ENCODE measurements around the gene VEGFD. TPM values are rescaled to one million over a fixed set of nuclear protein-coding genes. Genes with fewer than 3 reads are reported as not detected.

VEGFD gene, protein sequence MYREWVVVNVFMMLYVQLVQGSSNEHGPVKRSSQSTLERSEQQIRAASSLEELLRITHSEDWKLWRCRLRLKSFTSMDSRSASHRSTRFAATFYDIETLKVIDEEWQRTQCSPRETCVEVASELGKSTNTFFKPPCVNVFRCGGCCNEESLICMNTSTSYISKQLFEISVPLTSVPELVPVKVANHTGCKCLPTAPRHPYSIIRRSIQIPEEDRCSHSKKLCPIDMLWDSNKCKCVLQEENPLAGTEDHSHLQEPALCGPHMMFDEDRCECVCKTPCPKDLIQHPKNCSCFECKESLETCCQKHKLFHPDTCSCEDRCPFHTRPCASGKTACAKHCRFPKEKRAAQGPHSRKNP
- 0.17 and 0.37 TPM in 2 replicates for total RNA-seq

- no peak for DNase-seq
Measured at GRCh38 chrX:15384304-15384703, at the start of gene VEGFD. VEGFD (minus strand) TSS chrX:15384413; CDS start chrX:15383946, 467 bp downstream.

DNA sequence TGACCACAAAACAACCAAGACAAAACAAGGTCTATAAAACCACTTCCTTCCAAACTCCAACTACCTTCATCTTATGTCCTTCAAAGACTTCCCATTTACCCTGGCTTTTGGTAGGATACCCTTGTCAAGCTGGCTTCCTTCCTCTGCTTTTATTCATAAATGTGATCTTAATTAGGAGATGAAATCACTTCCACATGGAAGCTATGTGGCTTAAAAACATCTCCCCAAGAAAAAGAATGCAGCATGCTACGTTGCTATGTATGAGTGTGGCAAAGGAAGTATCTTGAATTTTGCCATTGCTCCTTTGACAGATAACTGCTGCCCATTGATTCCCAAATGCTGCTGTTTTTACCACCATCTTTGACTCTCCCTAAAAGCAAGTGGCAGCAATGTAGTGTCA is 46.4 kb upstream of the VEGFD start:
- DNase-seq: peak; percentile 46

DNA sequence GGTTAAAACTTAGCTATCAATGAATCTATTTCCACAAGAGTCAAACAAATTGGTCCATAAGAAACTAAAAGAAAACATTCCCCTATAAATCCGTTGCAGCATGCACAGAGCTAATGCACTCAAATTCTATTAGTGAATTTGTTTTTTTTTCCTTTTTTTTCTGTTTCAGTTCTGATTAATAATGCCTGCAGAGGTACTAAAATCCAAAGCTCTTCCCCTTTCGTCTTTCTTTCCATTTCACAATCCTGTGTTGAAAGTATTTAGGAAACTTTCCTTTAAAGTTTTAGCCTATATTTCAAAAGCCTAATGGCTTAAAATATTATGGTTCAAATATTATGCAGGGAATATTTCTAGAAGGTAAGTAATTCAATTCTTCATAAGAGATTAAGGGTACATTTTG is 45.9 kb upstream of the VEGFD start:
- no peak for DNase-seq

- no peak for DNase-seq
Measured at GRCh38 chrX:15425024-15425423, 40.8 kb upstream of the VEGFD start.

- no peak for DNase-seq
Measured at GRCh38 chrX:15418707-15419181, 34.5 kb upstream of the VEGFD start.

GRCh38 chrX:15418041-15418706 is 34.0 kb upstream of the VEGFD start:
- no peak for DNase-seq

DNA sequence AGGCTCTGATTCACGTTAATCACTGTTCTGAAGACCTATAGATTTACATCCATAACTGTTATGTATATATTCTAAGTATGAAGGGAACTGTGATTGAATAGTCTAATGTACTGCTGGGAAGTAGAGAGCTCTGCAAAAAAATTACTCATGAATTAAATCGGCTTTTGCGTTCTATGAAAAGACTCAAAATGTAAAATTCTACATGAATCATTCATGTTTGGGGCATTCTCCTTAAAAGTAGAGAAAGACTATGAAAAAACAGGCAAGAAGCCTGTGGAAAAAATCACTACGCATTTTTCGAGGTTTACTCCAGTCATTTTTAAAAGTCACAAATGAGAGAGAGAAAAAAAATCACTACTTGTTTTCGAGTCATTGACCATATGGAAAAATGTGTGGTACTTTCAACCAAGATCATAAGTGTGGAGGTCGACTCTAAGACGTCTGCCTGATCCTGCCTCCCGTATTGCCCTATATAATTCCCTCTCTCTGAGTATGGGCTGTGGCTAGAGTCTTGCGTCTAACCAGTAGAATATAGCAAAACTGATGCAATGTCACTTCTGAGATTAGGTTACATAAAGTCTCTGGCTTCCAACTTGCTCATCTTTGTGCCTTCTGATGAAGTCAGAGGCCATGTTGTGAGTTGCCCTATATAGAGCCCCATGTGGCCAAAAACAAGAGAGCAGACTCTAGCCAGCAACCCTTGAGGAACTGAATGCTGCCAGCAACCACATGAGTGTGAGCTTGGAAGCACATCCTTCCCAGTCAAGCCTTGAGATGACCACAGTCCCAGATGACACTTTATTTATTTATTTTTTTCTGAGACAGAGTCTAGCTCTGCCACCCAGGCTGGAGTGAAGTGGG is 32.1 kb upstream of the VEGFD start:
- DNase-seq: no peak

DNA sequence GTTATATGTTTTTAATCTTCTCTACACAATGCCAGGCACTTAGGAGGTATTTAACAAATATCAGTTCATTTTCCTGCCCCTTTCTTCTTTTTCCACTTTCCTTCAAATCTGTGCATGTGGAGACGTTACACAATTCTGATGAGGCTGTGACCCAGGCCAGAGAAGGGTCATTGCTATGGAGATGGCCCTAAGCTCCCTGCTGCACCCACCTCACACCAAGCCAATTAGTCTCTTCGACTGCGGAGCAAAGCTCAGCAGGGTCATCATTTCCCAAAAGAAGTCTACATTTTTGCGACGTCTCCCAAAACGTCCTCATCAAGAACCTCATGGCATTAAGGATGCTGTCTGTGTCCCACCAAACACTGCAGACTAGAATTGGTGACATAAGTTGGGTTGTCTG is 28.9 kb upstream of the VEGFD start:
- DNase-seq: no peak

DNA sequence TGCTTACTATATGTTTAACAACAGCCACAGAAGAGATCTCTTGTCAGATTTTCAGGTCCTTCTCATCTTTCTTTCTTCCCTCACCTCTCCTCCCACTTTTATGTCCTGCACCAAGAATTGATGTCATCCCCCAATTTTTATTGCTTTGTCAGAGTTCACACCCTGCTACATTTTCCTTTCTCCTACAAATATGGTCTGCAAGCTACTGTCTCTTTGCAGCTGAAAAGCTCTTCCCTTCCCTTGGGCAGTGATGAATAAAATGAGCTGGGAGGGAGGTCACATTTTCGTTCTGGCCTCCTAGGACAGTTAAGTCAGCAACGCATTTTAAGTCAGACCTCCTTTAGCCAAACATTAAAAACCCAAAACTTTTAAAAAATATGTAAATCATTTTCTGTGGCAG is 26.7 kb upstream of the VEGFD start:
- no peak for DNase-seq

- no peak for DNase-seq
Measured at GRCh38 chrX:15410430-15410829, 26.2 kb upstream of the VEGFD start.

DNA sequence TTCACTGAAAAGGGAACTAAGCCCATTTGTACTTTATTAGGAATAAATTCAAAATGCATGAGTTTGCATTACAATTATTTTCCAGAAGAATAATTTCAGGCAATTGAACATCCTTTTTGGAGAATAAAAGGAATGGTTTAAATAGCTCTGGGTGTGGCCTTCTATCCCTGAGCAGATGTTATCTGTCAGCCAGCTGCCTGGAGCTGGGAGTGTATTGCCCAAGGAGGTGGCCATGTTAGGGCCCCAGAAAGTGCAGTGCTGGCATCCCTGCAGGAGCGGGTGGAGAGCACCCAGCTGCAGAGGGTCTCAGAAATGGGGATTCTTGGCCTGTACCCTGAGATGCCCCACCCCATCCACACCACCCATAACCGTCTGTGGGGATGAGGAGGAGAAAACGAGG is 21.6 kb upstream of the VEGFD start:
- no peak for DNase-seq

DNA sequence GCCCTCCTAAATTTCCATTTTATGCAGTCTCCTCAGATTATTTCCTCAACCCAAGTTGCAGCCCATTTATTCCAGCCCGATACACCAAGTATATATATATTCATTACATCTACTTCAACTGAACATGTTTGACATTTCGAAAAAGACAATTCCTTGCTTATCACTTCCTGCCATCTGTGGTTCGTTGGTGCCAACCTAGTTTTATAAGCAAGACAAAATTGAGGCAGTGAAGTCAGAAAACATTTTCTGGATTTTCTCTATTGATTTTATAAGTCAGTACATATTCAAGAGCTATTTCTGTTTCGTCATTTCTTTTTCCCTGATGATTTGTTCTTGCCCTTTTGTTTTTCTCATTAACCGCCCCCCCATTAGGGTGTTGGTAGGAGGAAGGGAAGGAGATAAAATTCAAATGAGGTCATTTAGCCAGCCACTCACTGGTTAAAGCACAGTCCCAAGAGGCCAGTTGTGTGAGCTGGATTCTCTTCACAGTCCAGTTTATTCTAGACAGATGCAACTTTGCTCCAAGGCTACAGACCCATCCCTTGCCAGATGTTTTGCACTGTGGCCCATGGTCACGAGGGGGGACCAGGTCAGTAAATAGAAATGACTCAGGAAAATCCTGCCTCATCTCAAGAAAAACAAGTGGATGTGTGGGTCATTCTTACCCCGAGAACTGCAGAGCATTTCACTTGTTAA is 20.3 kb upstream of the VEGFD start:
- peak; percentile 51 for DNase-seq

GRCh38 chrX:15401378-15401777 is 17.2 kb upstream of the VEGFD start:
- no peak for DNase-seq

GRCh38 chrX:15399962-15400391 is 15.8 kb upstream of the VEGFD start:
- DNase-seq: no peak

GRCh38 chrX:15398874-15399273 is 14.7 kb upstream of the VEGFD start:
- no peak for DNase-seq

DNA sequence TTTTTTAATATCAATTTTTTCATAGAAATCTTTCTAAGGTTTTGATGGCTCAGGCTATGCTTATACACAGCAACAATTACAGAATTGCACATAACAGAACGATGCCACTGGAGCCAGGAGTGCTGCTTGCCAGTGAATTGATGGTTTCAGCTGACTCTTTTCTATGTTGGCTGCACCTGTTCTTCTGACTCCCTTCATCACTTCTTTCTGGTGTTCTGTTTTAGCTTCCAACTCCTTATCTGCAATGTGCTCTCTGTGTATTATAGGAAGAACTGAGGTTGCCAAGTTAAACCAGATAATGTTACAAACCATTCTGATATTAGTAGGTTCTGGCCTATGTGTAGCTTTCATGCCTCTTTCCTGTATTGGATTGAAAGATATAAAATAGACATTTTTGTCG is 11.6 kb upstream of the VEGFD start:
- DNase-seq: no peak

- DNase-seq: no peak
Measured at GRCh38 chrX:15391850-15392249, 7.6 kb upstream of the VEGFD start.

DNA sequence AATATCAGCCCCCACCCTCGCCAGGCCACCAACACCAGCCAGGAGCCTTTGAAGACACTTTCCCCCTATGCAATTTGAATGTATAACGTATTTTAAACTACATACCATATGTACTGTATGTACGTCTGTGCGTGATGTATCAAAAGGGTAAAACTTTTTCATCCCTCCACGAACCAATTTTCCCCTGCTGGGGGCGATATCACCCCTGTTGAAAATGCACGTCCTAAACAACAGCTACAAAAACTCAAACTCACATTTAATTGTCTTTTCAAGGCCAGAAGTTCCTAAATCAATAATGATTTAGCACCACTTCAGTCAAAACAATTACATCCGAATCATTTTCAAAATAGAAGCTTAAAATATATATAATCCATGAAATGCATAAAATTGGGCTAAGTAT is 1.4 kb downstream of the VEGFD start:
- DNase-seq: peak; percentile 24

GRCh38 chrX:15376956-15377355 is 7.3 kb downstream of the VEGFD start:
- no peak for DNase-seq

- no peak for DNase-seq
Measured at GRCh38 chrX:15373976-15374375, 10.2 kb downstream of the VEGFD start.

GRCh38 chrX:15366506-15367352 is 17.5 kb downstream of the VEGFD start:
- peak; percentile 19 for DNase-seq

- no peak for DNase-seq
Measured at GRCh38 chrX:15359701-15360100, 24.5 kb downstream of the VEGFD start.
